Measurements from ENCODE around the gene IL3RA. TPM values are rescaled to one million over a fixed set of nuclear protein-coding genes. Genes with fewer than 3 reads are reported as not detected.

IL3RA gene
- total RNA-seq, 1 donor from 2014 or later: 77.7 TPM

- DNase-seq (ENCODE audit: extremely low read depth, low read depth, low spot score): no peak
These were observed 41.7 kb downstream of the IL3RA start for GRCh38 chrX:1378306-1378759.

GRCh38 chrX:1380672-1381233 is 44.2 kb downstream of the IL3RA start:
- DNase-seq (ENCODE audit: extremely low read depth, low read depth, low spot score): no peak

GRCh38 chrX:1384658-1385252 is 48.2 kb downstream of the IL3RA start:
- DNase-seq (ENCODE audit: extremely low read depth, low read depth, low spot score): no peak

- DNase-seq (ENCODE audit: extremely low read depth, low read depth, low spot score): no peak
These were observed 49.0 kb downstream of the IL3RA start for GRCh38 chrX:1385253-1386223.

- DNase-seq (ENCODE audit: extremely low read depth, low read depth, low spot score): no peak
These were observed 49.9 kb downstream of the IL3RA start for GRCh38 chrX:1386338-1387127.

- no peak for DNase-seq (ENCODE audit: extremely low read depth, low read depth, low spot score)
These were observed 50.7 kb downstream of the IL3RA start for GRCh38 chrX:1387141-1387776.

- DNase-seq (ENCODE audit: extremely low read depth, low read depth, low spot score): no peak
These were observed 52.1 kb downstream of the IL3RA start for GRCh38 chrX:1388651-1389050.

- no peak for DNase-seq (ENCODE audit: extremely low read depth, low read depth, low spot score)
These were observed 52.8 kb downstream of the IL3RA start for GRCh38 chrX:1389181-1389992.

GRCh38 chrX:1389993-1390285 is 53.4 kb downstream of the IL3RA start:
- no peak for DNase-seq (ENCODE audit: extremely low read depth, low read depth, low spot score)

GRCh38 chrX:1390621-1391369 is 54.2 kb downstream of the IL3RA start:
- no peak for DNase-seq (ENCODE audit: extremely low read depth, low read depth, low spot score)

- no peak for DNase-seq (ENCODE audit: extremely low read depth, low read depth, low spot score)
These were observed 54.8 kb downstream of the IL3RA start for GRCh38 chrX:1391370-1391706.

- peak; percentile 47 for DNase-seq (ENCODE audit: extremely low read depth, low read depth, low spot score)
These were observed 55.3 kb downstream of the IL3RA start, which contains the start of gene SLC25A6 for GRCh38 chrX:1391707-1392375. Gene SLC25A6 (minus strand): TSS chrX:1392113. CDS start chrX:1392009, 104 bp downstream.

- DNase-seq (ENCODE audit: extremely low read depth, low read depth, low spot score): no peak
These were observed 55.9 kb downstream of the IL3RA start for GRCh38 chrX:1392376-1393068.

- DNase-seq (ENCODE audit: extremely low read depth, low read depth, low spot score): no peak
These were observed 57.5 kb downstream of the IL3RA start for GRCh38 chrX:1393871-1394615.

- DNase-seq (ENCODE audit: extremely low read depth, low read depth, low spot score): no peak
These were observed 58.3 kb downstream of the IL3RA start for GRCh38 chrX:1394731-1395501.

GRCh38 chrX:1395646-1396216 is 59.1 kb downstream of the IL3RA start:
- DNase-seq (ENCODE audit: extremely low read depth, low read depth, low spot score): no peak

Data from glomerular endothelial cell (primary cell).